Measurements from ENCODE around the gene RAB20.

RAB20 gene

GRCh38 chr13:110506859-110507566 is 54.5 kb downstream of the RAB20 start:
- intact Hi-C loops (cut with DNase I; ENCODE audit: low total_unique reads) = loop anchor here (10.0 kb wide), 1 partner anchor 48 kb away; no protein-coding TSS in a partner anchor

DNA sequence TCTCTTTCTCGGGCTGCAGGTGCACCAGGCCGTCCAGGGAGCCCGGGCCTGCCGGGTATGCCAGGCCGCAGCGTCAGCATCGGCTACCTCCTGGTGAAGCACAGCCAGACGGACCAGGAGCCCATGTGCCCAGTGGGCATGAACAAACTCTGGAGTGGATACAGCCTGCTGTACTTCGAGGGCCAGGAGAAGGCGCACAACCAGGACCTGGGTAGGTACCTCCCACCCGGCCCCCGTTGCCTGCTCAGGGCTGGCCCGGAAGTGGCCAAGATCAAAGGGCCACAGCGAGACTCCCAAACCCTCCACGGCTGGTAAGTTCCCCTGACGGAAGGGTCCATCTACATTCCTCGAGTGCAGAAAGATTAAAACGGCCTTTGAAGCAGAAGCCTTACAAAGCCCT is 55.1 kb downstream of the RAB20 start:
- H3K4me1 ChIP-seq = peaks cover 0 to 56% (median 25%) of the 10 kb centered on the region in 4 donors

More at GRCh38 chr13:110506859-110507566, 54.5 kb downstream of the RAB20 start:
- no peak for TF ChIP-seq CTCF (IDR thresholded peaks at IDR 0.05)
- Histone ChIP-seq H3K4me1 (peaks cover 0 to 56% (median 25%) of the 10 kb centered on the region in 4 donors), H3K4me3 (no peak overlapping the region), H3K36me3 (peaks cover 69 to 97% (median 89%) of the 10 kb centered on the region in 3 donors), H3K27ac (peak overlapping the region; percentile 66 to 79), H3K27me3 (no peaks in the 10 kb centered on the region), H3K9me3 (no peaks in the 10 kb centered on the region)
- DNase-seq = peak; percentile 60 to 94

GRCh38 chr13:110505594-110505993 is 55.9 kb downstream of the RAB20 start:
- Histone ChIP-seq H3K9me3 (no peaks in the 10 kb centered on the region), H3K36me3 (peaks cover 69 to 97% (median 91%) of the 10 kb centered on the region in 3 donors), H3K27me3 (no peaks in the 10 kb centered on the region), H3K27ac (peak overlapping the region; percentile 46 to 79), H3K4me1 (peaks cover 0 to 51% (median 25%) of the 10 kb centered on the region in 4 donors), H3K4me3 (no peak overlapping the region)
- TF ChIP-seq CTCF (IDR thresholded peaks at IDR 0.05) = no peak
- intact Hi-C loops (cut with DNase I; ENCODE audit: low total_unique reads) = loop anchor here (10.0 kb wide), 1 partner anchor 49 kb away; no protein-coding TSS in a partner anchor
- no peak for DNase-seq

More for the DNA sequence above, 55.1 kb downstream of the RAB20 start:
- no peak for TF ChIP-seq CTCF (IDR thresholded peaks at IDR 0.05)
- no peak overlapping the region for H3K4me3 ChIP-seq
- intact Hi-C loops (cut with DNase I; ENCODE audit: low total_unique reads) = loop anchor here (10.0 kb wide), 1 partner anchor 48 kb away; no protein-coding TSS in a partner anchor
- no peaks in the 10 kb centered on the region for H3K9me3 ChIP-seq
- no peaks in the 10 kb centered on the region for H3K27me3 ChIP-seq
- H3K27ac ChIP-seq = peak overlapping the region; percentile 58 to 79
- DNase-seq = peak in 1 of 2 donors; percentile 67
- H3K36me3 ChIP-seq = peaks cover 69 to 97% (median 89%) of the 10 kb centered on the region in 3 donors

DNA sequence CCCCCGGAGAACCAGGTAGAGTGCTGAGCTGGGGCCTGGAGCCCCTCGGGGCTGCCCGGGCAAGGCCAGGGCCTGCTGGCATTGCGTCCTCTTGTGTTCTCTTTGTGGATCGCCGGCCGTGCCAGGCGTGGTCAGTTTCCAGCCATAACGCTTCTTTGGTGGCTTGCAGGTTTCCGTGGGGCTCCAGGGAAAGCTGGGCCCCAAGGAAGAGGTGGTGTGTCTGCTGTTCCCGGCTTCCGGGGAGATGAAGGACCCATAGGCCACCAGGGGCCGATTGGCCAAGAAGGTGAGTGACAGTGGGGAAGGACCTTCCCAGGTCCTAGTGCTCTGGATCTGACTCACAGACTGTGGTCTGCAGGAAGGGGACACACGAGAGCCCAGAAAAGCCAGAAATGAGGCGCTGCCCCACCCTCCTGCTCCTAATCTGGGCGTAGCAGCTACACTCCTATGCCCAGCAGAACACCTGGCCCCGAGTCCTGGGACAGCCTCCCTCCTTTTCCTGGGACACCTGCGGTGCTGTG is 57.5 kb downstream of the RAB20 start:
- peaks cover 0 to 36% (median 22%) of the 10 kb centered on the region in 4 donors for H3K4me1 ChIP-seq
- no peaks in the 10 kb centered on the region for H3K9me3 ChIP-seq
- DNase-seq = no peak
- H3K27ac ChIP-seq = peak overlapping the region; percentile 54 to 62
- TF ChIP-seq CTCF (IDR thresholded peaks at IDR 0.05) = no peak
- H3K4me3 ChIP-seq = no peak overlapping the region
- H3K36me3 ChIP-seq = peaks cover 69 to 98% (median 94%) of the 10 kb centered on the region in 3 donors
- no peaks in the 10 kb centered on the region for H3K27me3 ChIP-seq
- intact Hi-C loops (cut with DNase I; ENCODE audit: low total_unique reads) = loop anchor here (10.0 kb wide), 1 partner anchor 51 kb away; no protein-coding TSS in a partner anchor

GRCh38 chr13:110503037-110503901 is 58.3 kb downstream of the RAB20 start:
- Histone ChIP-seq H3K27me3 (no peaks in the 10 kb centered on the region), H3K4me1 (peaks cover 0 to 30% (median 22%) of the 10 kb centered on the region in 4 donors), H3K4me3 (no peak overlapping the region), H3K9me3 (no peaks in the 10 kb centered on the region), H3K36me3 (peaks cover 70 to 99% (median 94%) of the 10 kb centered on the region in 3 donors), H3K27ac (peak overlapping the region; percentile 54 to 62)
- no peak for DNase-seq
- TF ChIP-seq CTCF (IDR thresholded peaks at IDR 0.05) = no peak
- intact Hi-C loops (cut with DNase I; ENCODE audit: low total_unique reads) = loop anchor here (10.0 kb wide), 1 partner anchor 52 kb away; no protein-coding TSS in a partner anchor

Data from tibial artery (tissue), 4 donors.